AML-193 (cell line): ENCODE data around the gene KRI1.
"Not testable (repeated sequence)": the region's sequence is repeated elsewhere in the genome, so short reads cannot be mapped to it uniquely, and the experiment has no call there.

ENCODE experiments used
- DNase-seq, 2 experiments: peaks; one replicate each; lab custom pipeline; 2025; lab: John Stamatoyannopoulos, UW

KRI1 gene

GRCh38 chr19:10575011-10575716 is 9.4 kb upstream of the KRI1 start:
- no peak for DNase-seq

- no peak for DNase-seq
These were observed 8.7 kb upstream of the KRI1 start for GRCh38 chr19:10574462-10574861.

GRCh38 chr19:10573793-10574192 is 8.0 kb upstream of the KRI1 start:
- DNase-seq: not testable (repeated sequence)

GRCh38 chr19:10568826-10569651 is 3.2 kb upstream of the KRI1 start, which contains the start of gene CDKN2D:
CDKN2D (minus strand) TSS chr19:10568979; CDS start chr19:10568653, 326 bp downstream.
- peak; percentile 97 for DNase-seq

- no peak for DNase-seq
These were observed 2.4 kb upstream of the KRI1 start for GRCh38 chr19:10568062-10568825.

- DNase-seq: no peak
These were observed 1.8 kb upstream of the KRI1 start for GRCh38 chr19:10567656-10568055.

GRCh38 chr19:10566658-10567410 is 1.0 kb upstream of the KRI1 start:
- no peak for DNase-seq

- no peak for DNase-seq
These were observed 523 bp upstream of the KRI1 start for GRCh38 chr19:10566408-10566657.

- peak; percentile 40 to 53 for DNase-seq
These were observed 713 bp downstream of the KRI1 start for GRCh38 chr19:10565028-10565566.

GRCh38 chr19:10562609-10563008 is 3.2 kb downstream of the KRI1 start:
- no peak for DNase-seq

- no peak for DNase-seq
These were observed 5.7 kb downstream of the KRI1 start for GRCh38 chr19:10560154-10560553.

GRCh38 chr19:10557603-10558197 is 8.1 kb downstream of the KRI1 start:
- no peak for DNase-seq

- no peak for DNase-seq
These were observed 10.2 kb downstream of the KRI1 start for GRCh38 chr19:10555610-10555973.

- no peak for DNase-seq
These were observed 10.8 kb downstream of the KRI1 start for GRCh38 chr19:10554760-10555609.

GRCh38 chr19:10553943-10554381 is 11.8 kb downstream of the KRI1 start:
- DNase-seq: no peak

GRCh38 chr19:10553087-10553667 is 12.6 kb downstream of the KRI1 start:
- DNase-seq: no peak

- no peak for DNase-seq
These were observed 13.2 kb downstream of the KRI1 start for GRCh38 chr19:10552510-10553053.

- peak; percentile 40 to 50 for DNase-seq
These were observed 14.0 kb downstream of the KRI1 start for GRCh38 chr19:10551698-10552301.

GRCh38 chr19:10551006-10551405 is 14.8 kb downstream of the KRI1 start:
- DNase-seq: not testable (repeated sequence)
